Neural progenitor cell (in vitro differentiated cells): ENCODE results near the gene FOXC2.

ENCODE experiments used
- CTCF ChIP-seq: fragments of 200-600 bp; sonication (generic); IDR thresholded peaks from 2 replicates; pipeline ENCODE4 v1.5.1; 2017; ENCODE audit warnings: antibody characterized with exemption, mild to moderate bottlenecking
- EZH2 ChIP-seq: fragments of 200-600 bp; sonication (generic); IDR thresholded peaks from 2 replicates; pipeline ENCODE4 v1.6.1; 2017; ENCODE audit warnings: antibody characterized with exemption, mild to moderate bottlenecking, moderate library complexity
- EZH2phosphoT487 ChIP-seq: fragments of 200-600 bp; sonication (generic); IDR thresholded peaks from 2 replicates; pipeline ENCODE4 v1.6.1; 2017; ENCODE audit warnings: antibody characterized with exemption

- TF ChIP-seq CTCF, result no peak
- TF ChIP-seq EZH2, result no peak
- no peak for TF ChIP-seq EZH2phosphoT487
Observed at GRCh38 chr16:86587487-86587886, 20.9 kb downstream of the FOXC2 start.
